Inferior parietal cortex (tissue), 1 donor: ENCODE results near the gene SUN5.

ENCODE experiments used
- DNase-seq: peaks from one replicate; pipeline ENCODE4 v3.0.0-alpha.2; 2016; ENCODE audit errors: extremely low spot score

Gene SUN5

GRCh38 chr20:33026779-33027759 lies 22.8 kb upstream of the SUN5 start:
- DNase-seq = no peak

- DNase-seq = no peak
These were observed 22.0 kb upstream of the SUN5 start for GRCh38 chr20:33026072-33026778.

- DNase-seq = no peak
These were observed 21.2 kb upstream of the SUN5 start for GRCh38 chr20:33025318-33025876.

DNA sequence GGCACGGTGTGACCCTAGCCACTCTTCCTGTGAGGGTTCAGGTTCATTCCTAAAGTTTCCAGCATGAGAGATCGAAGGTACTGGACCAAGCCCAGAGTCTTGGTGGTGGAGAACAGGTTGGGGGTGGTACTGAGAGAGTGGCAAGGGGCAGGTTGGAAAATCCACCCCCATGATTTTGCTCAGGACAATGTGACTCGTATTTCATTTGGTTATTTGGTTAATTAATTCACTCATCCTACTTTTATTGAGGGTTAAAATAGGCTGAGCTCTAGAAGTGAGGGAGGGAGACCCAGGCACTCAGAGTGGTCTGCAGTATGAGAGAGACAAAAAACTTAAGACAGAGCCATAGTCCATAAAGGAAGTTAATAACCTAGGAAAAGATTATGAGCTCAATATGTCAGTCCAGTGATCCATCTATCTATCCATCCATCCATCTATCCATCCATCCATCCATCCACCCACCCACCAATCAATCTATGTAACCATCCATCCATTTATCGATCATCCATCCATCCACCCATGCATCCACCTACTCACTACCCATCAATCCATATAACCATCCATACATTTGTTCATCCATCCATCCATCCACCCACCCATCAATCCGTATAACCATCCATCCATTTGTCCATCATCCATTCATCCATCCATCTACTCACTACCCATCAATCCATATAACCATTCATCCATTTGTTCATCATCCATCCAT lies 20.5 kb upstream of the SUN5 start:
- no peak for DNase-seq

- DNase-seq = no peak
These were observed 20.0 kb upstream of the SUN5 start for GRCh38 chr20:33024243-33024560.

DNA sequence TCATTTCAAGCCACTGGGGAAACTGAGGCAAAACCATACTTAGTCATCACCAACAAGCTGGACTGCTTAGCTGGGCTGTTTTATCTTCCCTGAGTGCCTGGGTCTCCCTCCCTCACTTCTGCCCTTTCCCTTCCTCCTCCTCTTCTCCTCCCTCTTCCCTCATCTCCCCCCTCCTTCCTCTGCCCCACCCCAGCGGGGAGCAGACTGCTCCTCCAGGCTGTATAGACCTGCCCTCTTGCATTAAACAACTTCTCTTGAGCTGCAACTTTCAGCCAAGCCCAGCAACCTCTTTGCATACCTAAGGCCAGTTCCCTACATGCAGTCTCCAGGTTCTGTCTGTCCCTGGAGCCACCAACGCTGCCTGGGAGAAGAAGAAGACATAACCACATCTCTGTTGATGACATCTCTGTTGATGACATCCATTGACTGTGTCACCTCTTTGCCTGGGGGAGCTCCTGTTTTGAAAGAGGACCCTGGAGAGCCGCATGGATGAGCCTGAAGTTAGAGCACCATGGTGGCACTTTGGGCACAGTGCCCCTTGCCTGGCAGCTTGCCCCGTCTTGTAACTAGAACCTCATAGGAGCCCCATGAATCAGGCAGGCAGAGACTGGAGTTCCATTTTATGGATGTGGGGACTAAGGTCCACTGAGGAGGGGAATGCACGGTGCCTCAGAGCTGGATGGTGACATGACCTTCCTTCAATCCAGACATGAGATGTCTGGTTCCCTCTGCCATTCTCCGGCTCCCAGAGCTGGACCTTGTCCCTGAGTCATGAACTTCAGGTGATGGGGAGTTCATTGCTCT lies 19.4 kb upstream of the SUN5 start:
- no peak for DNase-seq

DNA sequence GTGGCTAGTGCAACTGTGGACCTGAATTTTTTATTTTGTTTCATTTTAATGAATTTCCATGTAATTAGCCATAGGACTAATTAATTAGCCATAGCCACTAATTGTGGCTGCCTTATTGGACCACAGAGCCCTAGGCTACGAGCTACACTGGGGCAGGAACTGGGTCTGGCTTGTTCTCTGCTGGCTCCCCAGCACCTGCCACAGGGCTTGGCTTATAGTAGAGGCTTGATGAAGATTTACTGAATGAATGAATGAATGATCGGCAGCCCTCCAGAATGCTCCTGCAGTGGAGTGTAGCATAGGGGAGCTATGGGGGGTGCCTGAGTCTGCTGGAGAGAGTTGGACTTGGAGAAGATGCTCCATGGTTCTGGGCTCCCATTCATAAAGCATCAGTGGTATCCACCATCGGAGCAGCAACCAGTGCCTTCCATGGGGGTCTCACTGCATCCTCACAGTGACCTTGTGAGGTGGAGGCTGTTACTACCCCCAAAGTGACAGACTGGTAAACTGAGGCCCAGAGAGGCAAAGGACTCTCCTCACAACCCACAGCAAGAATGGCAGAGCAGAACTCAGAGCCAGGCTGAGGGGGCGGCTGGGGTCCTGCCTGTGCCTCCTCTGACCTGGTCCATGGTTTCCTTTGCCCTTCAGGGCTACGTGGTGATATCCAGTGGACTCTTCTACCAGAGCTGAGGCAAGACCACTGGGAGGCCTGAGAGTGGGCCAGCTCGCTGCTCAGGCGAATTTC lies 18.6 kb upstream of the SUN5 start:
- DNase-seq = no peak

- DNase-seq = no peak
These were observed 18.1 kb upstream of the SUN5 start for GRCh38 chr20:33022289-33022688.

- no peak for DNase-seq
These were observed 17.6 kb upstream of the SUN5 start for GRCh38 chr20:33021879-33022278.

DNA sequence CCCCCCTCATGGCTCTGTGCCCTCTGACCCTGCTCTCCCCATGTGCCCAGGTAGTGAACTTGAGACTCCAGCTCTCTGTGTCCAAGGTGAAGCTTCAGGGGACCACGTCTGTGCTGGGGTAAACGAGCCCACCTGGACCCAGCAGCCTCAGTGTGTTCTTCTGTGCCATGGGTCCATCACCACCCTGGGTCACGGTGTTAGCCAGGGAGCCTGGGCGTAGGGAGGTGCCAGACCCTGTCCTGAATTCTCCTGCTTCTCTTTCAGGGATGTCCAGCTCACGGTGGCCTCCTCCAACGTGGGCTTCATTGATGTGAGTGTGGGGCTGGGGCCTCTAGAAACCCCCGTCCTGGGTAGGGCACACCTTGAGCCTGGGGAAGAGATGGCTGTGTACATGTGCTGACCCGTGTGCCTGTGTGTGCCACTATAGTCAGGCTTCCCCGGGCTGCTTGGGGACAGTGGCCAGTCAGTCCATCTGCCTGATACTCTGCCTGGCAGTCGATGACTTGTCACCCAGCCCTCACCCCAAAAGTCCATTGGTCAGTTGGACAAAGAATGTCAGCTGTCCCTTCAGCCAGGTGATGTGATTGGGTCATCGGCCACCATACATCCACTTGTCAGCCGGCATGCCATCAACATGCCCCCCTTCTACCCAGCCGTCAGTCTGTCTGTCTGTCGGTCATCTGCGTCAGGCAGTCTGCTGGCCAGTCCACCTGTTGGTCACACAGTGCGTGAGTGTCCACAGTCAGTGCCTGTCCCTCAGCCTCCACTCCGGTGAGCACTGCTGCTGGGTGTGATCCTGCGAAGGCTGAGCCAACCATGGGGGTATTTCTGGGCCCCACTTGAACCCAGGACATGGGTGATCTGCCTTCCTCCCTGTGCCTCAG lies 16.3 kb upstream of the SUN5 start:
- DNase-seq = no peak

- DNase-seq = no peak
These were observed 15.4 kb upstream of the SUN5 start for GRCh38 chr20:33019465-33020277.

DNA sequence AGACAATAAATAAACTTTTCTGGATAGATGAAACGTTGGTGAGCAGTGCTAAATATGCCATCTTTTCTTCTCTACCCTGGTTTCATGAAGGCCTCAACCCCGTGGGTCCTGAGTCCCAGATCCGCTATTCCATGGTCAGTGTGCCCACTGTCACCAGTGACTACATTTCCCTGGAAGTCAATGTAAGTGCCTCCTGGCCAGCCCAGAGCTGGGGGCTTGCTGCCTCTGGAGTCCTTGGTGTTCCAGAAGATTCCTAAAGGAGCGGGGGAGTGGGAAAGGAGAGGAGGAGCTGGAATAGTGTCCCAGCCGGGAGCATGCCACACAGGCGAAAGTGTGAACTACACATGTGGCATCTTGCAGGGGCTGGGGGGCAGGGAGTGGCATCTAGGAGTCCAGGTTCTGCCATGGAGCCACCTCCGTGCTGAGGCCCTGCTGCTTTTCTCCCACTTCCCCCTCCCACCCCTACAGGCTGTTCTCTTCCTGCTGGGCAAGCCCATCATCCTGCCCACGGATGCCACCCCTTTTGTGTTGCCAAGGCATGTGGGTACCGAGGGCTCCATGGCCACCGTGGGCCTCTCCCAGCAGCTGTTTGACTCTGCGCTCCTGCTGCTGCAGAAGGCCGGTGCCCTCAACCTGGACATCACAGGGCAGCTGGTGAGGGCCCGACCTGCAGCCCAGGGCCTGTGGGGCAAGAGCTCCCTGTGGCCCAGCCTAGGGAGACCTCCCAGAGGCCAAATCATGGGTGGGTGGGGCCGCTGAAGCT lies 14.1 kb upstream of the SUN5 start:
- DNase-seq = no peak

DNA sequence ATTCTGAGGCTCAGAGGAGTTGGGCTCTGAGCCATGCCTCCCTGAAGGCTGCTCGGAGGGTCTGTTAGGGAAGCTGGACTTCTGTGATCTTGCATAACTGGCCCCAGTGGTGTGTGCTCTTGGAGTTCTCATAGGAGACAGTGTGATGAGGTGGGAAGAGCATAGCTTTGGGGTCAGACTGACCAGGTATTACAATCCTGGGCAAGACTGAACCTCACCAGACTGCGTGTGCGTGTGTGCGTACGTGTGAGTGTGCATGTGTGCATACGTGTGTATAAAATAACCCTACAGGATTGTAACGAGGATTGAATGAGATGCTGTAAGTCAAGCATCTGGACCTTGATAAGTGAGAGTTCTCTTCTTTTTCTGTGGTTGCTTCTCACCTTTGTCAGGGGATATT lies 13.3 kb upstream of the SUN5 start:
- DNase-seq = no peak

DNA sequence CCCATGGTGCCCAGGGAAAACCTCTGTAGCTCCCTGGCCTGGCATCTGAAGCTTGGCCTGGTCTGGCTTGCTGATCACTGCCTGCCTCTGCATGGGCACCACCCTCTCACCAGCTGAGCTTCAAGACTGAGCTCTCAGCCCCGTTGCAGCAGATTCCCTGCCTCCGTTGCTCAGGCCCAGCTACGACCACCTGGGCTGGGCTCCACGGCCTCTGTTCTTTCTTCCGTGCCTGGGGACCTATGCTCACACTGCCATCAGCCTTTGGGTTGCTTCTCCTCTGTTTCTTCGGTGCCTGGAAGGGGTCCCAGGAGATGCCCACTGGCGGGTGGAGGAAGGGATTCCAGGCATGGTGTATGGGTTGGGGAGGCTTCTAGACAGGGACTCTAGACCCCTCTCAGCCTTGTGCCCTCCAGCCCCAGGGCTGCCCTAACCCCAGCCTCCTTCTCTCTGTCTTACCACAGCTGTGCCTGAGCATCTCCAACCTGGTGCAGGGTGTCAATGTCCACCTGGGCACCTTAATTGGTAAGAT lies 12.4 kb upstream of the SUN5 start:
- DNase-seq = no peak

GRCh38 chr20:33015700-33016580 lies 11.7 kb upstream of the SUN5 start:
- no peak for DNase-seq

GRCh38 chr20:33015114-33015484 lies 10.9 kb upstream of the SUN5 start:
- no peak for DNase-seq
